GM12872 (cell line): ENCODE results near the gene TSGA10IP.

Source experiments
- CTCF ChIP-seq: IDR thresholded peaks from 3 replicates; pipeline ENCODE4 v1.5.1; 2011; ENCODE audit warnings: low read depth, mild to moderate bottlenecking, low read length, moderate library complexity; ENCODE audit not compliant: insufficient read depth

TSGA10IP gene

DNA sequence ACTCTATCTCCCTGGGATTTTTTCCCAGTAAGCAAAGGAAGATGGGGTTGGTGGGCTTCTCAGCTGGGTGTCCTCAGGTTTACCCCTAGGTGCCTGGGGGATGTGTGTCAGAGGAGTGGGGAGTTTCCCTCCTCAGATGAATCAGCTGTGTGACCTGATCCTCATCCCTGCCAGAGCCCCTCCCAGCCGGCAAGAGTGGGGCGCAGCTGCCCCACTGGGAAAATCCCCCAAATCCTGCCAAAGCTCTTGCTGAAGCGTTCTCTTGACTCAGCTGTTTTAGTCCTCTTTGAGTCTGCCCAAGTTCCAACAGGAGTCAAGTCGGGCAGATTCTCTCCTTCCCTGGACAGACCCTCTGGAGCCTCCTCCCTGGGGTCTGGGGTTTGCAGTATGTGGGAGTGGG lies 32.4 kb upstream of the TSGA10IP start:
- TF ChIP-seq CTCF = no peak

DNA sequence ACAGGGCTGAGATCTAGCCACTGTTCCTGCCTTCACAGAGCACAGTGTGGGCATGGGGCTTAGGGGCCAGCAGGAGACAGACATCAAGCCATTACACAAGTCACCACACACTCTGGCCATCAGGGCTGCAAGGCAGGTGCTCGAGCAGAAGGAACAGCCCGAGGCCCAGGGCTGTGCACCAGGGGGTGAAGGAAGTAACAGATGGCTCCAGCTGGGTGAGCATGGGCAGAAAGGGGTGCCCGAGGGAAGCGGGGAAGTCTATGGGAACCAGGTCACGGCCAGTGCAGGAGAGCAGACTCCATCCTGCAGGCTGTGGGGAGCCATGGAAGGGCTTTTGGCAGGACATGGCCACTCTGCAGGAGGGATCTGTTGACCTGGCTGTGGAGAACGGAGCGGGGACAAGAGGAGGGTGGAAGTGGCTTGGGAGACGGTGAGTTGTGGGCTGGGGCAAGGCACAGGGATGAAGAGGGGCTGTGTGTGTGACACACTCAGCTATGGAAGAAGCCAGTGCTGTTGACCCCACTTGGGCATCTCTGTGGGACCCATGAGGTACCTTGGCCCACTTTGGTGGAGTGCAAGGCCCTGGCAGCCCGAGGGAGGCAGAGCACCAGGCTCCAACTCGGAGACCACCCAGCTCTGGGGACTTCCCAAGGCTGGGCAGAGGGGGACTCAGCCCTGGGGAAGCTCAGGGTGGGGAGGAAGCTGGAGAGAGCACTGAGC lies 30.0 kb upstream of the TSGA10IP start:
- TF ChIP-seq CTCF = no peak

- no peak for TF ChIP-seq CTCF
Measured at GRCh38 chr11:65915821-65916251, 29.4 kb upstream of the TSGA10IP start.

DNA sequence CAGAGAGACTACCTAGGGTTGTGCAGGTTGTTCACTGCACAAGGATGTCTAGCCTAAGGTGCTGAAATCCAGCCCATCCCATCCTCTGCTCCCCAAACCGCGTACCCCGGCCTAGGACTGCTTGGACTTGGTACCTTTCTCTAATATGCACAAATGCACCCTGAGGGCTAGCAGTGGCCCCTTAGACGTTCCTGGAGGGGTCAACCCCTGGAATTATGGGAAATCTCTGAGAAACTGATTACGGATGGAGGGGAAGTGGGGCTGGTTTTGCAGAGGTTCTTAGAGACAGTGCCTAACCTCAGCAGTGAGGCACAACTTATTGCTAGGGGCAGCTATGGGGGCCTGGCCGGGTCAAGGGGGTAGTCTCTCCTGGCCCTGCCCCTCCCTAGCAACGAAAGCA lies 28.9 kb upstream of the TSGA10IP start:
- TF ChIP-seq CTCF = no peak

DNA sequence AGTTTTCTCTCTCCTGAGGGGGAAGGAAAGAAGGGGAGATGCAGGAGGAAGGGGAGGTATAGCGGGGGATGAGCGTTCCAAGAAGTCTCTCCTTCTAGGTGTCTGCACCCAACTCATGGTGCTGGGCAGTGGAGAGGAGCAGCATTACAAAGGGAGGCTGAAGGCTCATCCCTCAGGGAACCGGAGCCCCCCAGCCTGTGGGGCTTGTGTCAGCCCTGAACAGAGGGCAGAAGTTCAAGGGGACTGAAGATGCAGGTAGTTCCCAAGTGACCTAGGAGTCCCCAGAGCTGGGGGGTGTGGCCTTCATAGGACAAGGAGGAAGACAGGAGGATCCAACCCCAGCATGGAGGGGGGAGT lies 28.2 kb upstream of the TSGA10IP start:
- TF ChIP-seq CTCF = no peak

GRCh38 chr11:65917434-65918210 lies 27.7 kb upstream of the TSGA10IP start:
- TF ChIP-seq CTCF = no peak

GRCh38 chr11:65918211-65919140 lies 26.8 kb upstream of the TSGA10IP start, which contains the start of gene C11orf68:
C11orf68 (minus strand) TSS chr11:65919062; CDS start chr11:65919031, 31 bp downstream.
- no peak for TF ChIP-seq CTCF
